GM12873 (cell line): ENCODE results near the gene CPSF4.

ENCODE experiments used
- TF ChIP-seq, protein P1 (sequence below): IDR thresholded peaks from 2 replicates; pipeline ENCODE4 v1.5.1; 2012; ENCODE audit warnings: low read depth, mild to moderate bottlenecking, moderate library complexity, low read length, control low read depth; ENCODE audit not compliant: insufficient read depth; ENCODE audit errors: missing control alignments

The CPSF4 gene

GRCh38 chr7:99461221-99461620 lies 22.5 kb downstream of the CPSF4 start:
- TF ChIP-seq, protein P1, sequence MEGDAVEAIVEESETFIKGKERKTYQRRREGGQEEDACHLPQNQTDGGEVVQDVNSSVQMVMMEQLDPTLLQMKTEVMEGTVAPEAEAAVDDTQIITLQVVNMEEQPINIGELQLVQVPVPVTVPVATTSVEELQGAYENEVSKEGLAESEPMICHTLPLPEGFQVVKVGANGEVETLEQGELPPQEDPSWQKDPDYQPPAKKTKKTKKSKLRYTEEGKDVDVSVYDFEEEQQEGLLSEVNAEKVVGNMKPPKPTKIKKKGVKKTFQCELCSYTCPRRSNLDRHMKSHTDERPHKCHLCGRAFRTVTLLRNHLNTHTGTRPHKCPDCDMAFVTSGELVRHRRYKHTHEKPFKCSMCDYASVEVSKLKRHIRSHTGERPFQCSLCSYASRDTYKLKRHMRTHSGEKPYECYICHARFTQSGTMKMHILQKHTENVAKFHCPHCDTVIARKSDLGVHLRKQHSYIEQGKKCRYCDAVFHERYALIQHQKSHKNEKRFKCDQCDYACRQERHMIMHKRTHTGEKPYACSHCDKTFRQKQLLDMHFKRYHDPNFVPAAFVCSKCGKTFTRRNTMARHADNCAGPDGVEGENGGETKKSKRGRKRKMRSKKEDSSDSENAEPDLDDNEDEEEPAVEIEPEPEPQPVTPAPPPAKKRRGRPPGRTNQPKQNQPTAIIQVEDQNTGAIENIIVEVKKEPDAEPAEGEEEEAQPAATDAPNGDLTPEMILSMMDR: no peak

- TF ChIP-seq, protein P1: no peak
Measured at GRCh38 chr7:99465421-99465768, 26.7 kb downstream of the CPSF4 start.

GRCh38 chr7:99468336-99468918 lies 29.7 kb downstream of the CPSF4 start:
- TF ChIP-seq, protein P1: no peak

DNA sequence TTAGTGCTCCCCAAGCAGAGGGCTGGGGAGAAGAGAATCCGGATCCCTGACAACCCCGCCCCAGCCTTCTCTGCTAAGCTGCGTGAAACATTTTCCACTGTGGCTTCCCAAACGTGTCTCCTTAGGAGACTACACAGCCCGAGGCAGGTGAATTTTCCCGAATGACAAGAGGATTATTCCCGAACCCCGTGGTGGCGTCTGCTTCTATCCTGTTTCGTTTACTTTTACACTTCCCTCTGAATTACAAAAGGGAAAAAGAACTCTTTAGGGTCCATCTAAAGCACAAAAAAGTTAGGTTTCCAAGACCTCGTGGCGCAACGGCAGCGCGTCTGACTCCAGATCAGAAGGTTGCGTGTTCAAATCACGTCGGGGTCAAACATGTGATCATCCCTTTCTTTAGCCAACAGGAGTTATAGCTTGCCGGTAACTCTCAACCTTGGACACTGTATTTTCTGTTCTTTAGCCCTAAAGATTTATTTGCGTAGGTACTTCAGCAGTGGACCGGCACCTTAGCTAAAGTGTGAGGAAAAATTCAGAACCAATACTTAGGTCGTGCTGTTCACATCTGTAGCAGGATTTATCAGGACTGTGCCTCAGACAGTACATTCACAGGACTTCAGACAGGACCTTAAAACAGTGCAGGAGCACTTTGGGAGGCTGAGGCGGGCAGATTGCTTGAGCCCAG lies 30.8 kb downstream of the CPSF4 start:
- TF ChIP-seq, protein P1: no peak

DNA sequence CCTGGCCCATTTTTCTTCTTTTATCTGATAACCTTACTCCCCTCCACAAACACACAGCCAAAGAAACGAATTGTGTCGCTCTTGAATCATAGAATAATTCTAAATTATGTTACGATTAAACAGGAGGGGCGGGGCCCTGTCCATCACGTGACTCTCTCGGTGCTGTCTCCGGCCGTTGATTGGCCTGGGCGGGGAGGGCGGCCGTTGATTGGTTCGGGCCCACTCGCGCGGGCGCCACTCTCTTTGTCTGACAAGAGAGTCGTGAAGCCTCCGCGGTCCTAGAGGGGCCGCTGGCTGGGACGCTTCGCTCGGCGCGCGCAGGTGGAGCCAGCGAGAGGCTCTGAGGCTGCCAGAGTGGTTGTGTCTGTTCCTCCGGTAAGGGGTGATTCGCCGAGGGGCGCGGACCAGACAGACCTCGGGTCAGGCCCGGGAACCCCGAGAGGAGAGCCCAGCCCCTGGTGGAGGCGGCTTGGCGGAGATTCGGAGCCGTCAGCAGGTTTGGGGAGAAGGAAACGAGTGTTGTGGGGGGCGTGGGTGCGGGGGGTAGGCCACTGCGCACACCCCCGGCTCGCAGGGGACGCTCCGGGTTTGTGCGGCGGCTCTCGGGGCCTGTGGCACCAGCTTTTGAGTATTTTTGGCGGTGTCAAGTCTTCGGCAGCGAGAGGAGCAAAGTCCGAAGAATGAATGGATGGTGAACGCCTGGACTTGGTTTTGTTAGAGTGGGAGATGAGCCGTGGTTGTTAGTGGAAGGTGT lies 34.0 kb downstream of the CPSF4 start, which contains the start of gene ZNF789:
TSS of gene ZNF789 (plus strand) at position 330 of the 754 bp plus-strand sequence. CDS start 3,567 bp downstream, outside the sequence.
- TF ChIP-seq, protein P1: no peak

DNA sequence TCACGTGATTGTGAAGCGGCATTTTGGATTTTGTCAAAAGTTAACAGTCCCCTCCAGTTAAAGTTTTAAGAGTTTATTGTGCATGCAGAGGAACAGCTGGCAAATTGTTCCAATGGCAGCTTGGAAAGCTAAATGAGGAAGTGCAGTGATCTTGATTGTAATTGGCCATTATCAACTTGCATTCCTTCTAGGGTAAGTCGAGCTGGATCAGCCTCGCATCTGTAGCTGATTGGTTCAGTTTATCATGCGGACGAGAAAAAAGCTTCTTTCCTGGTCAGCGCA lies 34.5 kb downstream of the CPSF4 start:
- TF ChIP-seq, protein P1: no peak

- TF ChIP-seq, protein P1: no peak
Measured at GRCh38 chr7:99476107-99476506, 37.4 kb downstream of the CPSF4 start.
